ENCODE data around the gene MGAT5B. TPM values are rescaled to one million over a fixed set of nuclear protein-coding genes. Genes with fewer than 3 reads are reported as not detected.

MGAT5B gene
- total and polyA plus RNA-seq, 2 donors (not counting 1 experiment from before 2014, with no cell fraction given) = 0.15 to 37.8 TPM

DNA sequence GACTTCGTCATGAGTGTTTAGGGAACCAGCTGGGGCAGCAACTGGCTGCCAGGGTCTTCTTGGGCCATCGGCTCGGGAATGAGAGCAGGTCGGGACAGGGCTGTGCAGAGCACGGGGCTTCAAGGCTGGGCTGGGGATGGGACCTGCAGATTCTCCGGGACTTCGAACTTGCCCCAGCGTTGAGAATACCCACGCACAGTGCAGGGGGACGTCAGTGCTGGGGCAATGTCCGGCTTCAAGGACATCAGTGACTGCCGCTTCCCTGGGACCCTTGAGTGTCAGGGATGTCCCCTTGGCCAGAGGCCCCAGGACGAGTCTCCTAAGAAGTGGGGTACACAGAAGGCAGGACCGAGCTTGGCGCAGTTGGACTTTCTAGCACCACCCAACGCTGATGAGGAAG is 76.3 kb downstream of the MGAT5B start:
- no peak overlapping the region for H3K27ac ChIP-seq (ENCODE audit: low read length in 2 of 2)
- no peaks in the 10 kb centered on the region for H3K36me3 ChIP-seq (replicated peaks in 1 of 2; ENCODE audit: control extremely low read depth in 1 of 2, control insufficient read depth in 1 of 2, extremely low read depth in 1 of 2, insufficient read depth in 2 of 2, low read length in 1 of 2)
- H3K27ac Mint-ChIP-seq = no peak overlapping the region
- intact Hi-C loops (cut with micrococcal nuclease) = no loop called here
- CTCF ChIA-PET = no interaction called here
- no peaks in the 10 kb centered on the region for H3K9me3 Mint-ChIP-seq (ENCODE audit: insufficient read depth)
- H3K4me3 ChIP-seq (ENCODE audit: control extremely low read depth in 1 of 5, extremely low read depth in 1 of 5, insufficient read depth in 1 of 5, low read depth in 2 of 5, low read length in 4 of 5) = no peak overlapping the region
- H3K9me3 ChIP-seq (ENCODE audit: control extremely low read depth in 1 of 3, control insufficient read depth in 2 of 3, insufficient read depth in 1 of 3, low read length in 2 of 3) = peaks cover 0 to 6% (median 0%) of the 10 kb centered on the region in 3 donors
- ATAC-seq (ENCODE audit: low read depth) (no peak), DNase-seq (no peak)
- H4K20me1 ChIP-seq (ENCODE audit: control insufficient read depth, insufficient read depth, low read length, poor library complexity, severe bottlenecking) = no peaks in the 10 kb centered on the region
- peaks cover 0 to 4% (median 1%) of the 10 kb centered on the region in 4 experiments for H3K27me3 ChIP-seq (replicated peaks in 1 of 4; ENCODE audit: control extremely low read depth in 1 of 4, control insufficient read depth in 3 of 4, insufficient read depth in 4 of 4, low read length in 3 of 4)
- WGBS (ENCODE audit: insufficient coverage) = 92% methylated on average over 16 of the region's 16 CpGs
- H3K4me1 ChIP-seq (ENCODE audit: control insufficient read depth in 2 of 2, insufficient read depth in 2 of 2, low read length in 2 of 2) = no peaks in the 10 kb centered on the region
- TF ChIP-seq, protein P1, sequence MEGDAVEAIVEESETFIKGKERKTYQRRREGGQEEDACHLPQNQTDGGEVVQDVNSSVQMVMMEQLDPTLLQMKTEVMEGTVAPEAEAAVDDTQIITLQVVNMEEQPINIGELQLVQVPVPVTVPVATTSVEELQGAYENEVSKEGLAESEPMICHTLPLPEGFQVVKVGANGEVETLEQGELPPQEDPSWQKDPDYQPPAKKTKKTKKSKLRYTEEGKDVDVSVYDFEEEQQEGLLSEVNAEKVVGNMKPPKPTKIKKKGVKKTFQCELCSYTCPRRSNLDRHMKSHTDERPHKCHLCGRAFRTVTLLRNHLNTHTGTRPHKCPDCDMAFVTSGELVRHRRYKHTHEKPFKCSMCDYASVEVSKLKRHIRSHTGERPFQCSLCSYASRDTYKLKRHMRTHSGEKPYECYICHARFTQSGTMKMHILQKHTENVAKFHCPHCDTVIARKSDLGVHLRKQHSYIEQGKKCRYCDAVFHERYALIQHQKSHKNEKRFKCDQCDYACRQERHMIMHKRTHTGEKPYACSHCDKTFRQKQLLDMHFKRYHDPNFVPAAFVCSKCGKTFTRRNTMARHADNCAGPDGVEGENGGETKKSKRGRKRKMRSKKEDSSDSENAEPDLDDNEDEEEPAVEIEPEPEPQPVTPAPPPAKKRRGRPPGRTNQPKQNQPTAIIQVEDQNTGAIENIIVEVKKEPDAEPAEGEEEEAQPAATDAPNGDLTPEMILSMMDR (IDR thresholded peaks at IDR 0.05) = no peak
- no peak for TF ChIP-seq EZH2 (IDR thresholded peaks at IDR 0.05; ENCODE audit: borderline replicate concordance, insufficient read depth, low read depth, low read length, poor library complexity, severe bottlenecking)
- POLR2A ChIA-PET = no interaction called here
- H3K4me3 Mint-ChIP-seq = no peak overlapping the region
- no peak overlapping the region for H3K9ac ChIP-seq (ENCODE audit: low read length)
- no peaks in the 10 kb centered on the region for H3K79me2 ChIP-seq (ENCODE audit: control insufficient read depth, insufficient read depth, low read length)
- H3K4me2 ChIP-seq (replicated peaks; ENCODE audit: low read depth, low read length, poor library complexity, severe bottlenecking) = no peak overlapping the region
- H3K4me1 Mint-ChIP-seq = no peaks in the 10 kb centered on the region
- no peak overlapping the region for H2AFZ ChIP-seq (ENCODE audit: insufficient read depth, low read depth, low read length, poor library complexity, severe bottlenecking)
- peaks cover 6% of the 10 kb centered on the region for H3K27me3 Mint-ChIP-seq

DNA sequence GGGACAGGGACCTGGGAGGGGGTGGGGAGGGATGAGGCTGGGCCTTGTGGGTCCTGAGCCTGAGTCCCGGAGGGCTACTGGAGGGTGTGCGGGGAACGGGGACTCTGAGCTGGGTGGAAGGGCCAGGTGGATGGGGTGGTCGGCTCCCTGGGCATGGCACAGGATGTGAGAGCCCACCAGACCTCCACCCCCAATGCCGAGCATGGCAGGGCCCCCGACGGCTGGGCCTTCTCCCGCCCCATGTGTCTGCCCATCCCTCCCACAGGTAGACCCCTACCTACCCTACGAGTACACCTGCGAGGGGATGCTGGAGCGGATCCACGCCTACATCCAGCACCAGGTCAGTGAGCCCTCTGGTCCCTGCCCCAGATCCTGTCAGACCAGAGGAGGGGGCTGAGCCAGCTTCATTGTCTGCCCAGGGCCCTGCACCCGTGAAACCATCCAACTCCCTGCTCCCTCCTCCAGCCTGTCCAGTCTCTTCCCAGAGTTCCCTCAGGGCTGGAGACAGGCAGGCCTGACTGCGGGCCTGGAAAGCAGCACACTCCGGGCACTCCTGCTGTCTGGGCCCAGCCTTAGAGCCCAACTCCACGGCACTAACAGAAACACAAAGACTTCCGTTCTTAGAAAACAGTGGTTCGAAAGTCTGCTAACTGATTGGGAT is 78.0 kb downstream of the MGAT5B start:
- H3K79me2 ChIP-seq (ENCODE audit: control insufficient read depth, insufficient read depth, low read length) = no peaks in the 10 kb centered on the region
- intact Hi-C loops (cut with micrococcal nuclease) = no loop called here
- DNase-seq (no peak), ATAC-seq (ENCODE audit: low read depth) (no peak)
- TF ChIP-seq, protein P1 (IDR thresholded peaks at IDR 0.05) = no peak
- TF ChIP-seq EZH2 (IDR thresholded peaks at IDR 0.05; ENCODE audit: borderline replicate concordance, insufficient read depth, low read depth, low read length, poor library complexity, severe bottlenecking) = no peak
- no peak overlapping the region for H3K4me3 ChIP-seq (ENCODE audit: control extremely low read depth in 1 of 5, extremely low read depth in 1 of 5, insufficient read depth in 1 of 5, low read depth in 2 of 5, low read length in 4 of 5)
- no peaks in the 10 kb centered on the region for H3K4me1 ChIP-seq (ENCODE audit: control insufficient read depth in 2 of 2, insufficient read depth in 2 of 2, low read length in 2 of 2)
- H2AFZ ChIP-seq (ENCODE audit: insufficient read depth, low read depth, low read length, poor library complexity, severe bottlenecking) = no peak overlapping the region
- Mint-ChIP-seq H3K4me1 (no peaks in the 10 kb centered on the region), H3K27me3 (peaks cover 6% of the 10 kb centered on the region), H3K4me3 (no peak overlapping the region), H3K9me3 (ENCODE audit: insufficient read depth) (no peaks in the 10 kb centered on the region), H3K27ac (no peak overlapping the region)
- H4K20me1 ChIP-seq (ENCODE audit: control insufficient read depth, insufficient read depth, low read length, poor library complexity, severe bottlenecking) = no peaks in the 10 kb centered on the region
- no peak overlapping the region for H3K27ac ChIP-seq (ENCODE audit: low read length in 2 of 2)
- H3K27me3 ChIP-seq (replicated peaks in 1 of 4; ENCODE audit: control extremely low read depth in 1 of 4, control insufficient read depth in 3 of 4, insufficient read depth in 4 of 4, low read length in 3 of 4) = peaks cover 0 to 4% (median 0%) of the 10 kb centered on the region in 4 experiments
- H3K9ac ChIP-seq (ENCODE audit: low read length) = no peak overlapping the region
- no peaks in the 10 kb centered on the region for H3K9me3 ChIP-seq (ENCODE audit: control extremely low read depth in 1 of 3, control insufficient read depth in 2 of 3, insufficient read depth in 1 of 3, low read length in 2 of 3)
- CTCF ChIA-PET = interaction anchor here (0.6 kb wide), 1 partner anchor 10 kb away, joined by 3 read pairs; no protein-coding TSS in a partner anchor
- 91% methylated on average over 7 of the region's 18 CpGs for WGBS (ENCODE audit: insufficient coverage)
- no peak overlapping the region for H3K4me2 ChIP-seq (replicated peaks; ENCODE audit: low read depth, low read length, poor library complexity, severe bottlenecking)
- H3K36me3 ChIP-seq (replicated peaks in 1 of 2; ENCODE audit: control extremely low read depth in 1 of 2, control insufficient read depth in 1 of 2, extremely low read depth in 1 of 2, insufficient read depth in 2 of 2, low read length in 1 of 2) = no peaks in the 10 kb centered on the region
- POLR2A ChIA-PET = interaction anchor here (0.7 kb wide), 1 partner anchor 917 kb away, joined by 11 read pairs; no protein-coding TSS in a partner anchor

All from B cell (primary cell).